B cell (primary cell): ENCODE data around the gene ITGB4. TPM values are rescaled to one million over a fixed set of nuclear protein-coding genes. Genes with fewer than 3 reads are reported as not detected.

ENCODE experiments used
- ATAC-seq: fragments of 200-7000 bp; cut with Tn5 transposase; one replicate; pipeline ENCODE4 v1.10.0; 2021; ENCODE audit warnings: low read depth, mild to moderate bottlenecking, moderate number of reproducible peaks, moderate library complexity
- CTCF ChIA-PET: fragments of 350-600 bp; sonication (Branson Sonifier 250); formaldehyde crosslinking; loops from one replicate; lab custom pipeline; 2021; ENCODE audit warnings: antibody characterized with exemption, inconsistent platforms; lab: Charles Lee
- POLR2A ChIA-PET: fragments of 350-600 bp; sonication (Branson Sonifier 250); formaldehyde crosslinking; loops from one replicate; lab custom pipeline; 2021; ENCODE audit warnings: antibody characterized with exemption; lab: Charles Lee
- DNase-seq: peaks from one replicate; pipeline ENCODE4 v3.0.0; 2013
- H2AFZ ChIP-seq: 2 replicates; pipeline ENCODE4 v1.6.1; 2012; ENCODE audit warnings: mild to moderate bottlenecking, low read depth, low read length; ENCODE audit not compliant: insufficient read depth, poor library complexity, severe bottlenecking
- H3K27ac ChIP-seq, 2 donors: 1 replicate in 1 of 2; 2 replicates in 1 of 2; pipeline ENCODE4 v1.5.1; 2012 to 2013; ENCODE audit warnings: low read length in 2 of 2, mild to moderate bottlenecking in 2 of 2, moderate library complexity in 1 of 2
- H3K27me3 ChIP-seq, 4 experiments: fragments of 200-600 bp in 1 of 4; sonication (generic) in 1 of 4; replicated peaks in 1 of 4; 1 replicate in 2 of 4; 2 replicates in 2 of 4; pipeline versions ENCODE4 v1.6.1 to v1.7.0; 2013 to 2016; ENCODE audit warnings: low read length in 3 of 4, mild to moderate bottlenecking in 2 of 4, mixed read lengths in 1 of 4, moderate library complexity in 1 of 4; ENCODE audit not compliant: insufficient read depth in 4 of 4, control insufficient read depth in 3 of 4; ENCODE audit errors: control extremely low read depth in 1 of 4
- H3K36me3 ChIP-seq, 2 experiments: replicated peaks in 1 of 2; 1 replicate in 1 of 2; 2 replicates in 1 of 2; pipeline versions ENCODE4 v1.6.1 to v1.7.1; 2013; ENCODE audit warnings: low read length in 1 of 2; ENCODE audit not compliant: insufficient read depth in 2 of 2, control insufficient read depth in 1 of 2; ENCODE audit errors: control extremely low read depth in 1 of 2, extremely low read depth in 1 of 2
- H3K4me1 ChIP-seq, 2 donors: fragments of 200-600 bp in 1 of 2; sonication (generic) in 1 of 2; 1 replicate in 1 of 2; 2 replicates in 1 of 2; pipeline versions ENCODE4 v1.5.1 to v1.6.1; 2013 to 2017; ENCODE audit warnings: low read length in 2 of 2; ENCODE audit not compliant: control insufficient read depth in 2 of 2, insufficient read depth in 2 of 2
- H3K4me2 ChIP-seq: replicated peaks from 2 replicates; pipeline ENCODE3; 2012; ENCODE audit warnings: mild to moderate bottlenecking, low read depth, low read length; ENCODE audit not compliant: poor library complexity, severe bottlenecking
- H3K4me3 ChIP-seq, 5 experiments: fragments of 200-600 bp in 1 of 5; sonication (generic) in 1 of 5; 1 replicate in 3 of 5; 2 replicates in 2 of 5; pipeline versions ENCODE4 v1.5.1 to v1.7.0; 2011 to 2016; ENCODE audit warnings: low read length in 4 of 5, mild to moderate bottlenecking in 4 of 5, low read depth in 2 of 5, control low read depth in 1 of 5, moderate library complexity in 1 of 5; ENCODE audit not compliant: insufficient read depth in 1 of 5; ENCODE audit errors: control extremely low read depth in 1 of 5, extremely low read depth in 1 of 5
- H3K79me2 ChIP-seq: fragments of 200-600 bp; sonication (generic); one replicate; pipeline ENCODE4 v1.6.0; 2016; ENCODE audit warnings: low read length; ENCODE audit not compliant: control insufficient read depth, insufficient read depth
- H3K9ac ChIP-seq: fragments of 200-600 bp; sonication (generic); 2 replicates; pipeline ENCODE4 v1.6.1; 2017; ENCODE audit warnings: mild to moderate bottlenecking, low read length, moderate library complexity
- H3K9me3 ChIP-seq, 3 donors: one replicate each; pipeline versions ENCODE4 v1.6.1 to v1.7.1; 2013; ENCODE audit warnings: low read length in 2 of 3; ENCODE audit not compliant: control insufficient read depth in 2 of 3, insufficient read depth in 1 of 3; ENCODE audit errors: control extremely low read depth in 1 of 3
- H4K20me1 ChIP-seq: 2 replicates; pipeline ENCODE4 v1.6.0; 2012; ENCODE audit warnings: mild to moderate bottlenecking, low read length; ENCODE audit not compliant: insufficient read depth, control insufficient read depth, poor library complexity, severe bottlenecking
- H3K27ac Mint-ChIP-seq: one replicate; pipeline ENCODE4 v1.8.0; 2021; ENCODE audit warnings: mixed read lengths
- H3K27me3 Mint-ChIP-seq: one replicate; pipeline ENCODE4 v1.8.0; 2021; ENCODE audit warnings: mixed read lengths
- H3K4me1 Mint-ChIP-seq: one replicate; pipeline ENCODE4 v1.8.0; 2021; ENCODE audit warnings: mixed read lengths
- H3K4me3 Mint-ChIP-seq: one replicate; pipeline ENCODE4 v1.8.0; 2021; ENCODE audit warnings: mixed read lengths
- H3K9me3 Mint-ChIP-seq: one replicate; pipeline ENCODE4 v1.8.0; 2022; ENCODE audit warnings: mixed read lengths; ENCODE audit not compliant: insufficient read depth
- EZH2 ChIP-seq: IDR thresholded peaks from 2 replicates; pipeline ENCODE4 v1.6.1; 2012; ENCODE audit warnings: borderline replicate concordance, low read depth, mild to moderate bottlenecking, moderate library complexity, low read length; ENCODE audit not compliant: insufficient read depth, poor library complexity, severe bottlenecking
- WGBS: methylation state at CpG from one replicate; pipeline ENCODE4 v1.1.5; 2013; ENCODE audit warnings: missing lambda C conversion rate; ENCODE audit not compliant: insufficient coverage; 5-methylcytosine and 5-hydroxymethylcytosine counted together
- intact Hi-C: fragments of 100-400 bp; cut with micrococcal nuclease; formaldehyde crosslinking; loops from one replicate; pipeline ENCODE4 v1.10.0; 2022
- polyA plus RNA-seq: library from polyadenylated mRNA; depleted of rRNA; stranded (reverse); fragments of >200 nt; gene quantifications from 2 replicates; pipeline ENCODE4 v1.2.3, GENCODE V29; 2012
- total RNA-seq, 2 donors: library from RNA; stranded (reverse); fragments of 120-200 nt in 1 of 2; gene quantifications; 1 replicate in 1 of 2; 2 replicates in 1 of 2; pipeline versions ENCODE4 v1.2.3 to v1.2.4, GENCODE V29; 2013 to 2022
- TF ChIP-seq, protein P1 (sequence below): fragments of 200-600 bp; IDR thresholded peaks from one replicate; pipeline ENCODE4 v1.8.0; 2022; ENCODE audit warnings: antibody characterized with exemption, mild to moderate bottlenecking

ITGB4 gene
- total and polyA plus RNA-seq, 2 donors (not counting 1 experiment from before 2014, with no cell fraction given), result 0.12 to 0.81 TPM

DNA sequence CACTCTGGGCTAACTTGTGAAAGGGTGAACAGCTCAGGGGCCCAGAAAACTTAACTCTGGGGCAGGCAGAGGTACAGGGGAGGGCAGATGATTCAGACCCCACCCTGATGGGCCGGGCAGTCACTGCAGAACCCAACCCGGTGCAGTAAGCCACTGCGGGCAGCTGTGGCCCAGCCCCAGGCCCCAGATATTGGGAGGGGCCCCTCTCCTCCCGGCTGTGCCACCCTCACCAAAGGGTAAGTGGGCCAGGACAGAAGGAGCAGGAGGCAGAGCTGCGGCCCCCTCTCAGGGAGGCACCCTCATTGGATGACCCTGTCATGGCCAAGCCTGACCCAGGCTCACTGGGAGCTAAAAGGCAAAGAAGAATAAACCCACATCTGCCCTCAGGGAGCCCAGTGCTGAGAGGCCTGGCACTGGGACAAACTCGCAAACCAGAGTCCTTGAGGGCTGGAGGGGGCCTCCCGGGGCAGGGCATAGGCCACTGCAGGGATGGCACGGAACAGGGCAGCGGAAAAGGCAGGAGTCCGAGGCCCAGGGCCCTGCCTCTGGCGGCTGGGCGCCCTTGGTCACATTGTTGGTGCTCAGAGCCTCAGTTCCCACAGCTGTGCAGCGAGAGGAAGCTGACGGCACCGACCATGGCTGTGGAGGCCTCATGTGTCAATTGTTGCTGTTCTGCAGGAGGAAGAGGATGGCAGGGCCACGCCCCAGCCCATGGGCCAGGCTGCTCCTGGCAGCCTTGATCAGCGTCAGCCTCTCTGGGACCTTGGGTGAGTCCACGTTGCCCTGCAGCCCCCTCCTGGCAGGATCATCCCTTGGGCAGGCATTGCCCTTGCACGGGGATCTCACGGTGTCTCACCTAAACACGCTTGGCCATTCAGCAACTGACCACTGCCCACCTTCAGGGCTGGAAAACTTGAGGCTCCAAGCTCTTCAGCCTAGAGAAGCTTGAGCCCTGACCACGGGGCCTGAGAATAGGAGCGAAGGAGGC is 3.1 kb downstream of the ITGB4 start:
- Histone ChIP-seq H3K4me3 (no peak overlapping the region), H3K36me3 (no peaks in the 10 kb centered on the region), H3K79me2 (no peaks in the 10 kb centered on the region), H3K4me2 (no peak overlapping the region), H3K27me3 (peaks cover 0 to 23% (median 4%) of the 10 kb centered on the region in 4 experiments), H3K4me1 (peaks cover 5 to 11% of the 10 kb centered on the region in 2 donors), H2AFZ (no peak overlapping the region), H3K9ac (no peak overlapping the region), H3K27ac (no peak overlapping the region), H4K20me1 (no peaks in the 10 kb centered on the region), H3K9me3 (peaks cover 0 to 3% (median 0%) of the 10 kb centered on the region in 3 donors)
- no peak overlapping the region for H3K4me3 Mint-ChIP-seq
- ChIA-PET POLR2A (no interaction called here), CTCF (no interaction called here)
- no peak overlapping the region for H3K27ac Mint-ChIP-seq
- H3K9me3 Mint-ChIP-seq, result no peaks in the 10 kb centered on the region
- WGBS, result 92% methylated on average over 23 of the region's 23 CpGs
- peaks cover 9% of the 10 kb centered on the region for H3K27me3 Mint-ChIP-seq
- TF ChIP-seq, protein P1, sequence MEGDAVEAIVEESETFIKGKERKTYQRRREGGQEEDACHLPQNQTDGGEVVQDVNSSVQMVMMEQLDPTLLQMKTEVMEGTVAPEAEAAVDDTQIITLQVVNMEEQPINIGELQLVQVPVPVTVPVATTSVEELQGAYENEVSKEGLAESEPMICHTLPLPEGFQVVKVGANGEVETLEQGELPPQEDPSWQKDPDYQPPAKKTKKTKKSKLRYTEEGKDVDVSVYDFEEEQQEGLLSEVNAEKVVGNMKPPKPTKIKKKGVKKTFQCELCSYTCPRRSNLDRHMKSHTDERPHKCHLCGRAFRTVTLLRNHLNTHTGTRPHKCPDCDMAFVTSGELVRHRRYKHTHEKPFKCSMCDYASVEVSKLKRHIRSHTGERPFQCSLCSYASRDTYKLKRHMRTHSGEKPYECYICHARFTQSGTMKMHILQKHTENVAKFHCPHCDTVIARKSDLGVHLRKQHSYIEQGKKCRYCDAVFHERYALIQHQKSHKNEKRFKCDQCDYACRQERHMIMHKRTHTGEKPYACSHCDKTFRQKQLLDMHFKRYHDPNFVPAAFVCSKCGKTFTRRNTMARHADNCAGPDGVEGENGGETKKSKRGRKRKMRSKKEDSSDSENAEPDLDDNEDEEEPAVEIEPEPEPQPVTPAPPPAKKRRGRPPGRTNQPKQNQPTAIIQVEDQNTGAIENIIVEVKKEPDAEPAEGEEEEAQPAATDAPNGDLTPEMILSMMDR, result no peak
- TF ChIP-seq EZH2, result no peak
- DNase-seq, result no peak
- peaks cover 7% of the 10 kb centered on the region for H3K4me1 Mint-ChIP-seq
- ATAC-seq, result no peak
- intact Hi-C loops, result no loop called here

DNA sequence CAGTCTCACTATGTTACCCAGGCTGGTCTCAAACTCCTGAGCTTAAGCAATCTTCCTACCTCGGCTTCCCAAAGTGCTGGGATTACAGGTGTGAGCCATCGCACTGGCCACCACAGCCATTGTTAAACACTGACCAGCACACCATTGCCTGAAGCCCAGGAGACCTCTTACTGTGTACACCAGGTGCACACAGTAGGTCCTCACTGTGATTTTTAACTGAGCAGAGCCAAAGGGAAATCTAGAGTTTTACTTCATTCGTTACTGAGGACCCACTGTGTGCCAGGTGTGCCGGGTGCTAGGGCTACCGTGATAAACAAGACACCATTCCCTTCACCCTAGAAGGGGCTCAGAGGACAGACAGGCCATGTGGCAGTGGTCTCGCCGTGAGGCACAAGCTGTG is 4.2 kb downstream of the ITGB4 start:
- intact Hi-C loops, result no loop called here
- no peak overlapping the region for H3K4me3 ChIP-seq
- H3K27me3 ChIP-seq, result peaks cover 0 to 14% (median 3%) of the 10 kb centered on the region in 4 experiments
- 92% methylated on average over 7 of the region's 7 CpGs for WGBS
- H3K36me3 ChIP-seq, result no peaks in the 10 kb centered on the region
- Mint-ChIP-seq H3K27me3 (peaks cover 2% of the 10 kb centered on the region), H3K27ac (no peak overlapping the region), H3K4me3 (no peak overlapping the region), H3K4me1 (peaks cover 2% of the 10 kb centered on the region), H3K9me3 (no peaks in the 10 kb centered on the region)
- ChIA-PET POLR2A (no interaction called here), CTCF (interaction anchor here (1.4 kb wide), 1 partner anchor 13 kb away, joined by 3 read pairs; no protein-coding TSS in a partner anchor)
- peaks cover 0 to 3% (median 0%) of the 10 kb centered on the region in 3 donors for H3K9me3 ChIP-seq
- peaks cover 4 to 9% of the 10 kb centered on the region in 2 donors for H3K4me1 ChIP-seq
- DNase-seq, result no peak
- no peak overlapping the region for H2AFZ ChIP-seq
- no peaks in the 10 kb centered on the region for H4K20me1 ChIP-seq
- H3K4me2 ChIP-seq, result no peak overlapping the region
- no peak overlapping the region for H3K27ac ChIP-seq
- ATAC-seq, result no peak
- H3K79me2 ChIP-seq, result no peaks in the 10 kb centered on the region
- no peak overlapping the region for H3K9ac ChIP-seq
- TF ChIP-seq, protein P1, result no peak
- no peak for TF ChIP-seq EZH2
